Endothelial cell of umbilical vein (primary cell): ENCODE measurements around the gene ZSCAN4. TPM values are rescaled to one million over a fixed set of nuclear protein-coding genes. Genes with fewer than 3 reads are reported as not detected.

Source experiments
- BruUV-seq: library from RNA; stranded (reverse); fragments of 400-500 nt; replicated peaks from 2 replicates; lab custom pipeline; 2021; lab: Mats Ljungman, UMichigan
- CTCF ChIA-PET: fragments of 300-600, 350-600 bp; sonication (Branson Sonifier 250); formaldehyde crosslinking; loops from one replicate; lab custom pipeline; 2021; ENCODE audit warnings: antibody characterized with exemption, inconsistent platforms; lab: Charles Lee
- POLR2A ChIA-PET: fragments of 300-600, 350-600 bp; sonication (Branson Sonifier 250); formaldehyde crosslinking; loops from one replicate; lab custom pipeline; 2021; ENCODE audit warnings: antibody characterized with exemption, inconsistent platforms; lab: Charles Lee
- DNase-seq: peaks from one replicate; pipeline ENCODE4 v3.0.0-alpha.2; 2011; ENCODE audit warnings: low read depth, low spot score
- FAIRE-seq: peaks from 2 replicates; lab custom pipeline; 2011; peaks lifted over from hg19 to GRCh38; lab: Jason Lieb, UNC
- H2AFZ ChIP-seq: 2 replicates; pipeline ENCODE4 v1.6.0; 2012; ENCODE audit warnings: low read depth, low read length, control low read depth, inconsistent platforms
- H3K27ac ChIP-seq: 2 replicates; pipeline ENCODE4 v1.5.1; 2011; ENCODE audit warnings: low read depth, mild to moderate bottlenecking, control low read depth, low read length, moderate library complexity; ENCODE audit not compliant: insufficient read depth
- H3K27me3 ChIP-seq, 2 experiments: 2 replicates each; pipeline versions ENCODE4 v1.6.0 to v1.6.1; 2011; ENCODE audit warnings: low read length in 2 of 2, mixed read lengths in 1 of 2; ENCODE audit not compliant: control insufficient read depth in 2 of 2, insufficient read depth in 2 of 2
- H3K36me3 ChIP-seq, 2 experiments: 2 replicates in 1 of 2; 3 replicates in 1 of 2; pipeline ENCODE4 v1.5.1; 2011; ENCODE audit warnings: low read length in 2 of 2, mild to moderate bottlenecking in 1 of 2, moderate library complexity in 1 of 2; ENCODE audit not compliant: control insufficient read depth in 2 of 2, insufficient read depth in 2 of 2; ENCODE audit errors: extremely low read depth in 1 of 2
- H3K4me1 ChIP-seq: 3 replicates; pipeline ENCODE4 v1.5.1; 2011; ENCODE audit warnings: mild to moderate bottlenecking, low read length; ENCODE audit not compliant: control insufficient read depth, insufficient read depth; ENCODE audit errors: extremely low read depth
- H3K4me2 ChIP-seq: 2 replicates; pipeline ENCODE4 v1.6.1; 2011; ENCODE audit warnings: low read length, control low read depth, mixed read lengths; ENCODE audit not compliant: insufficient read depth
- H3K4me3 ChIP-seq, 3 experiments: fragments of 200-600 bp in 1 of 3; sonication (generic), shearing (Covaris generic) in 1 of 3; replicated peaks in 1 of 3; 2 replicates each; pipeline ENCODE4 v1.5.1; 2011 to 2016; ENCODE audit warnings: control low read depth in 3 of 3, low read length in 3 of 3, mild to moderate bottlenecking in 2 of 3, inconsistent platforms in 1 of 3, low read depth in 1 of 3, moderate library complexity in 1 of 3; ENCODE audit not compliant: insufficient read depth in 1 of 3
- H3K79me2 ChIP-seq: 2 replicates; pipeline ENCODE4 v1.6.0; 2012; ENCODE audit warnings: low read length, inconsistent platforms; ENCODE audit not compliant: control insufficient read depth, insufficient read depth
- H3K9ac ChIP-seq: replicated peaks from 2 replicates; pipeline ENCODE3; 2011; ENCODE audit warnings: low read length, control low read depth; ENCODE audit not compliant: insufficient read depth; ENCODE audit errors: extremely low read depth
- H3K9me1 ChIP-seq: replicated peaks from 3 replicates; pipeline ENCODE4 v1.6.0; 2011; ENCODE audit warnings: mild to moderate bottlenecking, low read length; ENCODE audit not compliant: control insufficient read depth, insufficient read depth; ENCODE audit errors: extremely low read depth
- H3K9me3 ChIP-seq: replicated peaks from 2 replicates; pipeline ENCODE4 v1.5.1; 2012; ENCODE audit warnings: low read length, inconsistent platforms; ENCODE audit not compliant: control insufficient read depth, insufficient read depth
- H4K20me1 ChIP-seq: replicated peaks from 2 replicates; pipeline ENCODE3; 2011; ENCODE audit warnings: mild to moderate bottlenecking, low read length; ENCODE audit not compliant: control insufficient read depth, insufficient read depth; ENCODE audit errors: extremely low read depth
- EZH2 ChIP-seq: IDR thresholded peaks from 2 replicates; pipeline ENCODE4 v1.6.1; 2012; ENCODE audit warnings: borderline replicate concordance, low read depth, mild to moderate bottlenecking, moderate library complexity, low read length, inconsistent platforms; ENCODE audit not compliant: severe bottlenecking
- FOS ChIP-seq: IDR thresholded peaks from 2 replicates; pipeline ENCODE4 v1.6.1; 2011; ENCODE audit warnings: mild to moderate bottlenecking, low read length, moderate library complexity, borderline replicate concordance; ENCODE audit not compliant: insufficient read depth
- GATA2 ChIP-seq: IDR thresholded peaks from 2 replicates; pipeline ENCODE4 v1.7.0; 2011; ENCODE audit warnings: low read depth, mild to moderate bottlenecking, moderate library complexity, mixed read lengths, low read length; ENCODE audit not compliant: insufficient read length, insufficient read depth
- JUN ChIP-seq: IDR thresholded peaks from 2 replicates; pipeline ENCODE4 v1.6.1; 2011; ENCODE audit warnings: borderline replicate concordance, low read depth; ENCODE audit not compliant: insufficient read length, insufficient read depth
- MYC ChIP-seq: IDR thresholded peaks from one replicate; pipeline ENCODE4 v1.6.1; 2011; ENCODE audit warnings: mild to moderate bottlenecking, low read depth, low read length
- POLR2A ChIP-seq: IDR thresholded peaks from 2 replicates; pipeline ENCODE4 v1.6.1; 2012; ENCODE audit warnings: low read depth, mild to moderate bottlenecking, control low read depth, low read length
- POLR2AphosphoS5 ChIP-seq: IDR thresholded peaks from 2 replicates; pipeline ENCODE4 v1.6.1; 2012; ENCODE audit warnings: low read depth, mild to moderate bottlenecking, control low read depth, low read length, moderate library complexity; ENCODE audit not compliant: insufficient read depth
- dilution Hi-C: fragments of 300-500 bp; cut with MboI; formaldehyde crosslinking; loops from one replicate; pipeline ENCODE4 v1.15.0; 2019; ENCODE audit warnings: low sequenced_read_pairs; ENCODE audit not compliant: extremely low pct_ligation_motif_present
- intact Hi-C: fragments of 100-400 bp; cut with micrococcal nuclease; formaldehyde crosslinking; loops from one replicate; pipeline ENCODE4 v1.10.0; 2022
- polyA plus RNA-seq, 4 experiments: library from polyadenylated mRNA; depleted of rRNA in 3 of 4; stranded (reverse) in 3 of 4; unstranded in 1 of 4; fragments of >200 nt; gene quantifications; 2 replicates each; pipeline versions ENCODE4 v1.2.1 to v1.2.3, GENCODE V29; 2011 to 2012; ENCODE audit warnings: missing spikeins in 1 of 4
- total RNA-seq: library from RNA; stranded (reverse); gene quantifications from 2 replicates; pipeline ENCODE4 v1.2.3, GENCODE V29; 2021
- TF ChIP-seq, protein P1 (sequence below), 2 donors: IDR thresholded peaks; 1 replicate in 1 of 2; 2 replicates in 1 of 2; pipeline ENCODE4 v1.5.1; 2011; ENCODE audit warnings: low read length in 2 of 2, mild to moderate bottlenecking in 2 of 2, moderate library complexity in 2 of 2, control low read depth in 1 of 2, inconsistent platforms in 1 of 2, low read depth in 1 of 2; ENCODE audit not compliant: insufficient read depth in 1 of 2; ENCODE audit errors: extremely low read depth in 1 of 2
- TF ChIP-seq, protein P2 (sequence below): IDR thresholded peaks from 2 replicates; pipeline ENCODE4 v1.6.1; 2011; ENCODE audit not compliant: insufficient read depth, insufficient read length

Gene ZSCAN4
- total and polyA plus RNA-seq, 2 donors (not counting 3 experiments of a cell fraction or from before 2014, with no cell fraction given), result not detected

DNA sequence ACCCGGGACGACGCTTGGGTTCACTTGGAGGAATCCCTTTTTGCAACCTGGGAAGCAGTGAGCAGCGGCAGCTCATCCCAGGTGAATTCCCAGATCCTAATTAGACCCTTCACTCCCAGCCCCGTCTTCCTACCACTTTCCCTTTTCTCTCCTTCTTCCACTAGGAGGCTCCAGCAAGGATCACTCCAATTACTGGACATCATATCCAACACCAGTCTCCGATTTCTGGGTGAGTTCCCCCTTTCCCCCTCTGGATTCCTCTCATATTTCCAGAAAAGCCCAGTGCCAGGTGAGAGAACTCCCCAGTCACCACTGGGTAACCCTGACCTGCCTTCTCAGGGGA, 17.1 kb upstream of the ZSCAN4 start:
- H3K27me3 ChIP-seq, result no peaks in the 10 kb centered on the region
- H4K20me1 ChIP-seq, result no peaks in the 10 kb centered on the region
- H3K9me1 ChIP-seq, result no peaks in the 10 kb centered on the region
- DNase-seq (no peak), FAIRE-seq (no peak)
- no peak overlapping the region for H2AFZ ChIP-seq
- H3K36me3 ChIP-seq, result no peaks in the 10 kb centered on the region
- H3K79me2 ChIP-seq, result no peaks in the 10 kb centered on the region
- no TSS peak for BruUV-seq
- H3K4me3 ChIP-seq, result no peak overlapping the region
- no peak overlapping the region for H3K27ac ChIP-seq
- ChIA-PET CTCF (no interaction called here), POLR2A (no interaction called here)
- dilution Hi-C loops, result no loop called here
- no peak overlapping the region for H3K4me2 ChIP-seq
- TF ChIP-seq POLR2A, result no peak
- no peak for TF ChIP-seq FOS
- TF ChIP-seq, protein P1, sequence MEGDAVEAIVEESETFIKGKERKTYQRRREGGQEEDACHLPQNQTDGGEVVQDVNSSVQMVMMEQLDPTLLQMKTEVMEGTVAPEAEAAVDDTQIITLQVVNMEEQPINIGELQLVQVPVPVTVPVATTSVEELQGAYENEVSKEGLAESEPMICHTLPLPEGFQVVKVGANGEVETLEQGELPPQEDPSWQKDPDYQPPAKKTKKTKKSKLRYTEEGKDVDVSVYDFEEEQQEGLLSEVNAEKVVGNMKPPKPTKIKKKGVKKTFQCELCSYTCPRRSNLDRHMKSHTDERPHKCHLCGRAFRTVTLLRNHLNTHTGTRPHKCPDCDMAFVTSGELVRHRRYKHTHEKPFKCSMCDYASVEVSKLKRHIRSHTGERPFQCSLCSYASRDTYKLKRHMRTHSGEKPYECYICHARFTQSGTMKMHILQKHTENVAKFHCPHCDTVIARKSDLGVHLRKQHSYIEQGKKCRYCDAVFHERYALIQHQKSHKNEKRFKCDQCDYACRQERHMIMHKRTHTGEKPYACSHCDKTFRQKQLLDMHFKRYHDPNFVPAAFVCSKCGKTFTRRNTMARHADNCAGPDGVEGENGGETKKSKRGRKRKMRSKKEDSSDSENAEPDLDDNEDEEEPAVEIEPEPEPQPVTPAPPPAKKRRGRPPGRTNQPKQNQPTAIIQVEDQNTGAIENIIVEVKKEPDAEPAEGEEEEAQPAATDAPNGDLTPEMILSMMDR (IDR thresholded peaks at IDR 0.05; ENCODE audit: extremely low read depth in 1 of 2, insufficient read depth in 1 of 2, low read depth in 1 of 2, low read length in 2 of 2), result no peak
- no peak for TF ChIP-seq EZH2
- TF ChIP-seq GATA2, result no peak
- no peak for TF ChIP-seq POLR2AphosphoS5
- TF ChIP-seq, protein P2, sequence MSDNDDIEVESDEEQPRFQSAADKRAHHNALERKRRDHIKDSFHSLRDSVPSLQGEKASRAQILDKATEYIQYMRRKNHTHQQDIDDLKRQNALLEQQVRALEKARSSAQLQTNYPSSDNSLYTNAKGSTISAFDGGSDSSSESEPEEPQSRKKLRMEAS, result no peak
- TF ChIP-seq MYC, result no peak
- no peak for TF ChIP-seq JUN
- H3K4me1 ChIP-seq, result no peaks in the 10 kb centered on the region
- intact Hi-C loops, result no loop called here
- no peak overlapping the region for H3K9ac ChIP-seq
- no peaks in the 10 kb centered on the region for H3K9me3 ChIP-seq
